GM23338 (cell line): Measurements from ENCODE around the gene B4GALT3. TPM values are rescaled to one million over a fixed set of nuclear protein-coding genes. Genes with fewer than 3 reads are reported as not detected.

Source experiments
- ATAC-seq: fragments of 200-7000 bp; cut with Tn5 transposase; 3 replicates; pipeline ENCODE4 v1.9.1; 2020
- DNase-seq: peaks from one replicate; pipeline ENCODE4 v3.0.0-alpha.2; 2015; ENCODE audit warnings: low spot score
- H2AFZ ChIP-seq: fragments of 200-600 bp; sonication (generic); 2 replicates; pipeline ENCODE4 v1.8.0; 2016; ENCODE audit warnings: antibody characterized with exemption, mild to moderate bottlenecking, moderate library complexity
- H3F3A ChIP-seq: fragments of 200-600 bp; sonication (generic); replicated peaks from 2 replicates; pipeline ENCODE4 v1.8.0; 2017; ENCODE audit warnings: antibody characterized with exemption, mixed run types, low read depth
- H3K27ac ChIP-seq: fragments of 200-600 bp; sonication (generic); 2 replicates; pipeline ENCODE4 v1.6.1; 2016; ENCODE audit warnings: low read depth
- H3K27me3 ChIP-seq: fragments of 200-600 bp; sonication (generic); 2 replicates; pipeline ENCODE4 v1.8.0; 2016; ENCODE audit warnings: mild to moderate bottlenecking, mixed run types, moderate library complexity; ENCODE audit not compliant: insufficient read depth
- H3K36me3 ChIP-seq: fragments of 200-600 bp; sonication (generic); 2 replicates; pipeline ENCODE4 v1.8.0; 2016; ENCODE audit warnings: mild to moderate bottlenecking; ENCODE audit not compliant: insufficient read depth
- H3K4me1 ChIP-seq: fragments of 200-600 bp; sonication (generic); 2 replicates; pipeline ENCODE4 v1.8.0; 2016; ENCODE audit warnings: mild to moderate bottlenecking, moderate library complexity; ENCODE audit not compliant: insufficient read depth
- H3K4me2 ChIP-seq: fragments of 200-600 bp; sonication (generic); 2 replicates; pipeline ENCODE4 v1.7.1; 2017; ENCODE audit warnings: mixed run types
- H3K4me3 ChIP-seq: fragments of 200-600 bp; sonication (generic); 2 replicates; pipeline ENCODE4 v1.6.1; 2016; ENCODE audit warnings: mixed run types
- H3K79me2 ChIP-seq: fragments of 200-600 bp; sonication (generic); replicated peaks from 2 replicates; pipeline ENCODE4 v1.8.0; 2017; ENCODE audit warnings: mild to moderate bottlenecking; ENCODE audit not compliant: insufficient read depth
- H3K9me2 ChIP-seq: fragments of 200-600 bp; sonication (generic); 2 replicates; pipeline ENCODE4 v1.8.0; 2017; ENCODE audit not compliant: insufficient read depth
- H4K20me1 ChIP-seq: fragments of 200-600 bp; sonication (generic); replicated peaks from 2 replicates; pipeline ENCODE4 v1.8.0; 2017; ENCODE audit warnings: mild to moderate bottlenecking; ENCODE audit not compliant: insufficient read depth
- H3K27ac Mint-ChIP-seq: 2 replicates; pipeline ENCODE4 v1.8.0; 2020; ENCODE audit warnings: inconsistent platforms, mild to moderate bottlenecking, moderate library complexity, mixed read lengths
- H3K27me3 Mint-ChIP-seq: 3 replicates; pipeline ENCODE4 v1.8.0; 2022; ENCODE audit warnings: low read depth, mild to moderate bottlenecking, moderate library complexity, mixed read lengths, inconsistent platforms; ENCODE audit not compliant: insufficient read depth, poor library complexity
- H3K36me3 Mint-ChIP-seq: 3 replicates; pipeline ENCODE4 v1.8.0; 2021; ENCODE audit warnings: low read depth, mild to moderate bottlenecking, inconsistent platforms, moderate library complexity, mixed read lengths
- H3K4me1 Mint-ChIP-seq: 3 replicates; pipeline ENCODE4 v1.8.0; 2020; ENCODE audit warnings: mild to moderate bottlenecking, inconsistent platforms, mixed read lengths
- H3K4me3 Mint-ChIP-seq: 3 replicates; pipeline ENCODE4 v1.8.0; 2021; ENCODE audit warnings: moderate library complexity, mild to moderate bottlenecking, inconsistent platforms, mixed read lengths
- H3K9me3 Mint-ChIP-seq: 3 replicates; pipeline ENCODE4 v1.8.0; 2020; ENCODE audit warnings: moderate library complexity, mild to moderate bottlenecking, inconsistent platforms, mixed read lengths
- CREB1 ChIP-seq: fragments of 250-450 bp; sonication (Bioruptor Pico); IDR thresholded peaks from 2 replicates; pipeline ENCODE4 v1.5.0; 2020; ENCODE audit warnings: low read depth, mild to moderate bottlenecking, moderate library complexity
- EZH2 ChIP-seq: fragments of 200-600 bp; sonication (generic); IDR thresholded peaks from one replicate; pipeline ENCODE4 v1.8.0; 2017; ENCODE audit warnings: antibody characterized with exemption, mild to moderate bottlenecking, low read depth; ENCODE audit not compliant: unreplicated experiment
- EZH2phosphoT487 ChIP-seq: fragments of 200-600 bp; sonication (generic); IDR thresholded peaks from one replicate; pipeline ENCODE4 v1.8.1; 2018; ENCODE audit warnings: antibody characterized with exemption; ENCODE audit not compliant: unreplicated experiment
- JUNB ChIP-seq: IDR thresholded peaks from one replicate; pipeline ENCODE4 v1.6.1; 2016; ENCODE audit warnings: antibody characterized with exemption; ENCODE audit not compliant: unreplicated experiment
- NANOG ChIP-seq: IDR thresholded peaks from 2 replicates; pipeline ENCODE4 v1.6.1; 2016; ENCODE audit warnings: antibody characterized with exemption, borderline replicate concordance
- POLR2AphosphoS5 ChIP-seq: IDR thresholded peaks from 2 replicates; pipeline ENCODE4 v1.6.1; 2016; ENCODE audit warnings: antibody characterized with exemption, low read depth
- STAT1 ChIP-seq: IDR thresholded peaks from one replicate; pipeline ENCODE4 v1.6.1; 2016; ENCODE audit warnings: antibody characterized with exemption; ENCODE audit not compliant: unreplicated experiment
- ZNF114 ChIP-seq: fragments of 250-450 bp; sonication (Bioruptor Pico); IDR thresholded peaks from 2 replicates; pipeline ENCODE4 v1.5.0; 2020; ENCODE audit warnings: mild to moderate bottlenecking, moderate library complexity
- ZNF331 ChIP-seq: fragments of 250-450 bp; sonication (Bioruptor Pico); IDR thresholded peaks from 2 replicates; pipeline ENCODE4 v1.5.0; 2020; ENCODE audit warnings: low read depth, mild to moderate bottlenecking, moderate library complexity
- polyA plus RNA-seq: library from polyadenylated mRNA; unstranded; fragments of >200 nt; fragmentation: Nextera tagmentation; extraction: Ambion mirVana; gene quantifications from 2 replicates; pipeline ENCODE4 v1.2.1, GENCODE V29; 2016
- total RNA-seq: library from RNA; depleted of rRNA; stranded (reverse); fragments of >200 nt; shearing (Covaris generic); gene quantifications from 2 replicates; pipeline ENCODE4 v1.2.3, GENCODE V29; 2014
- TF ChIP-seq, protein P1 (sequence below): fragments of 250-450 bp; sonication (Bioruptor Pico); IDR thresholded peaks from 2 replicates; pipeline ENCODE4 v1.5.0; 2020; ENCODE audit warnings: mild to moderate bottlenecking, moderate library complexity
- TF ChIP-seq, protein P2 (sequence below), 2 experiments: fragments of 200-600 bp in 1 of 2; sonication (generic) in 1 of 2; conservative IDR thresholded peaks; 2 replicates each; pipeline versions ENCODE4 v1.5.1 to v1.6.1; 2016 to 2017; ENCODE audit warnings: antibody characterized with exemption in 2 of 2, low read depth in 2 of 2, mild to moderate bottlenecking in 2 of 2, moderate library complexity in 1 of 2
- TF ChIP-seq, protein P3 (sequence below): IDR thresholded peaks from one replicate; pipeline ENCODE4 v1.6.1; 2018; ENCODE audit warnings: antibody characterized with exemption; ENCODE audit not compliant: unreplicated experiment
- TF ChIP-seq, protein P4 (sequence below): IDR thresholded peaks from 2 replicates; pipeline ENCODE4 v1.6.1; 2016; ENCODE audit warnings: antibody characterized with exemption

The B4GALT3 gene
- total and polyA plus RNA-seq, 2 experiments from 2014 or later: 24.2 to 35.8 TPM

DNA sequence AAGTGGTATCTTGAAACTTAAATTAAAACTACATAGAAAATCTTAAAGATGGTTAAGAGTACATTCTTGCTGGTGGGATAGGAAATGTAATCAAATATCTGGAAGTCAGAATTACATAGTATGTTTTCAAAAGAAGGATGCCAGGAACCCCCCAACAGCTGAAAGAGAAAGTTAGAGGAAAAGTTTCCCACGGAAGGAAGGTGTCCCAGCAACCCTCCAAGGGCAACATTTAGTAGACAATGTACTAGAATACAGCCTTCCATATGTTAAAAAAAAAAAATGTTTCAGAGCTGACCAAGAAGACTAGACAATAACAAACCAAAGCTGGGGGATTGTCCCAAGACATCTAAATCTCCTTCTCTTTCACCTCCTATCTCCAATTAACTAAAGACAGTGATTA, 47.0 kb downstream of the B4GALT3 start:
- TF ChIP-seq POLR2AphosphoS5 (no peak), CREB1 (no peak), EZH2 (no peak), JUNB (no peak), NANOG (no peak), EZH2phosphoT487 (no peak), ZNF114 (CRISPR knock-in tag) (no peak), STAT1 (no peak), ZNF331 (CRISPR knock-in tag) (no peak)
- TF ChIP-seq, protein P1, sequence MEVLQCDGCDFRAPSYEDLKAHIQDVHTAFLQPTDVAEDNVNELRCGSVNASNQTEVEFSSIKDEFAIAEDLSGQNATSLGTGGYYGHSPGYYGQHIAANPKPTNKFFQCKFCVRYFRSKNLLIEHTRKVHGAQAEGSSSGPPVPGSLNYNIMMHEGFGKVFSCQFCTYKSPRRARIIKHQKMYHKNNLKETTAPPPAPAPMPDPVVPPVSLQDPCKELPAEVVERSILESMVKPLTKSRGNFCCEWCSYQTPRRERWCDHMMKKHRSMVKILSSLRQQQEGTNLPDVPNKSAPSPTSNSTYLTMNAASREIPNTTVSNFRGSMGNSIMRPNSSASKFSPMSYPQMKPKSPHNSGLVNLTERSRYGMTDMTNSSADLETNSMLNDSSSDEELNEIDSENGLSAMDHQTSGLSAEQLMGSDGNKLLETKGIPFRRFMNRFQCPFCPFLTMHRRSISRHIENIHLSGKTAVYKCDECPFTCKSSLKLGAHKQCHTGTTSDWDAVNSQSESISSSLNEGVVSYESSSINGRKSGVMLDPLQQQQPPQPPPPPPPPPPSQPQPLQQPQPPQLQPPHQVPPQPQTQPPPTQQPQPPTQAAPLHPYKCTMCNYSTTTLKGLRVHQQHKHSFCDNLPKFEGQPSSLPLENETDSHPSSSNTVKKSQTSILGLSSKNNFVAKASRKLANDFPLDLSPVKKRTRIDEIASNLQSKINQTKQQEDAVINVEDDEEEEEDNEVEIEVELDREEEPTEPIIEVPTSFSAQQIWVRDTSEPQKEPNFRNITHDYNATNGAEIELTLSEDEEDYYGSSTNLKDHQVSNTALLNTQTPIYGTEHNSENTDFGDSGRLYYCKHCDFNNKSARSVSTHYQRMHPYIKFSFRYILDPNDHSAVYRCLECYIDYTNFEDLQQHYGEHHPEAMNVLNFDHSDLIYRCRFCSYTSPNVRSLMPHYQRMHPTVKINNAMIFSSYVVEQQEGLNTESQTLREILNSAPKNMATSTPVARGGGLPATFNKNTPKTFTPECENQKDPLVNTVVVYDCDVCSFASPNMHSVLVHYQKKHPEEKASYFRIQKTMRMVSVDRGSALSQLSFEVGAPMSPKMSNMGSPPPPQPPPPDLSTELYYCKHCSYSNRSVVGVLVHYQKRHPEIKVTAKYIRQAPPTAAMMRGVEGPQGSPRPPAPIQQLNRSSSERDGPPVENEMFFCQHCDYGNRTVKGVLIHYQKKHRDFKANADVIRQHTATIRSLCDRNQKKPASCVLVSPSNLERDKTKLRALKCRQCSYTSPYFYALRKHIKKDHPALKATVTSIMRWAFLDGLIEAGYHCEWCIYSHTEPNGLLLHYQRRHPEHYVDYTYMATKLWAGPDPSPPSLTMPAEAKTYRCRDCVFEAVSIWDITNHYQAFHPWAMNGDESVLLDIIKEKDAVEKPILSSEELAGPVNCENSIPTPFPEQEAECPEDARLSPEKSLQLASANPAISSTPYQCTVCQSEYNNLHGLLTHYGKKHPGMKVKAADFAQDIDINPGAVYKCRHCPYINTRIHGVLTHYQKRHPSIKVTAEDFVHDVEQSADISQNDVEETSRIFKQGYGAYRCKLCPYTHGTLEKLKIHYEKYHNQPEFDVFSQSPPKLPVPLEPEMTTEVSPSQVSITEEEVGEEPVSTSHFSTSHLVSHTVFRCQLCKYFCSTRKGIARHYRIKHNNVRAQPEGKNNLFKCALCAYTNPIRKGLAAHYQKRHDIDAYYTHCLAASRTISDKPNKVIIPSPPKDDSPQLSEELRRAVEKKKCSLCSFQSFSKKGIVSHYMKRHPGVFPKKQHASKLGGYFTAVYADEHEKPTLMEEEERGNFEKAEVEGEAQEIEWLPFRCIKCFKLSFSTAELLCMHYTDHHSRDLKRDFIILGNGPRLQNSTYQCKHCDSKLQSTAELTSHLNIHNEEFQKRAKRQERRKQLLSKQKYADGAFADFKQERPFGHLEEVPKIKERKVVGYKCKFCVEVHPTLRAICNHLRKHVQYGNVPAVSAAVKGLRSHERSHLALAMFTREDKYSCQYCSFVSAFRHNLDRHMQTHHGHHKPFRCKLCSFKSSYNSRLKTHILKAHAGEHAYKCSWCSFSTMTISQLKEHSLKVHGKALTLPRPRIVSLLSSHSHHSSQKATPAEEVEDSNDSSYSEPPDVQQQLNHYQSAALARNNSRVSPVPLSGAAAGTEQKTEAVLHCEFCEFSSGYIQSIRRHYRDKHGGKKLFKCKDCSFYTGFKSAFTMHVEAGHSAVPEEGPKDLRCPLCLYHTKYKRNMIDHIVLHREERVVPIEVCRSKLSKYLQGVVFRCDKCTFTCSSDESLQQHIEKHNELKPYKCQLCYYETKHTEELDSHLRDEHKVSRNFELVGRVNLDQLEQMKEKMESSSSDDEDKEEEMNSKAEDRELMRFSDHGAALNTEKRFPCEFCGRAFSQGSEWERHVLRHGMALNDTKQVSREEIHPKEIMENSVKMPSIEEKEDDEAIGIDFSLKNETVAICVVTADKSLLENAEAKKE (CRISPR knock-in tag): no peak
- TF ChIP-seq, protein P2, sequence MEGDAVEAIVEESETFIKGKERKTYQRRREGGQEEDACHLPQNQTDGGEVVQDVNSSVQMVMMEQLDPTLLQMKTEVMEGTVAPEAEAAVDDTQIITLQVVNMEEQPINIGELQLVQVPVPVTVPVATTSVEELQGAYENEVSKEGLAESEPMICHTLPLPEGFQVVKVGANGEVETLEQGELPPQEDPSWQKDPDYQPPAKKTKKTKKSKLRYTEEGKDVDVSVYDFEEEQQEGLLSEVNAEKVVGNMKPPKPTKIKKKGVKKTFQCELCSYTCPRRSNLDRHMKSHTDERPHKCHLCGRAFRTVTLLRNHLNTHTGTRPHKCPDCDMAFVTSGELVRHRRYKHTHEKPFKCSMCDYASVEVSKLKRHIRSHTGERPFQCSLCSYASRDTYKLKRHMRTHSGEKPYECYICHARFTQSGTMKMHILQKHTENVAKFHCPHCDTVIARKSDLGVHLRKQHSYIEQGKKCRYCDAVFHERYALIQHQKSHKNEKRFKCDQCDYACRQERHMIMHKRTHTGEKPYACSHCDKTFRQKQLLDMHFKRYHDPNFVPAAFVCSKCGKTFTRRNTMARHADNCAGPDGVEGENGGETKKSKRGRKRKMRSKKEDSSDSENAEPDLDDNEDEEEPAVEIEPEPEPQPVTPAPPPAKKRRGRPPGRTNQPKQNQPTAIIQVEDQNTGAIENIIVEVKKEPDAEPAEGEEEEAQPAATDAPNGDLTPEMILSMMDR (conservative IDR thresholded peaks at IDR 0.05; ENCODE audit: low read depth in 2 of 2): no peak
- TF ChIP-seq, protein P3, sequence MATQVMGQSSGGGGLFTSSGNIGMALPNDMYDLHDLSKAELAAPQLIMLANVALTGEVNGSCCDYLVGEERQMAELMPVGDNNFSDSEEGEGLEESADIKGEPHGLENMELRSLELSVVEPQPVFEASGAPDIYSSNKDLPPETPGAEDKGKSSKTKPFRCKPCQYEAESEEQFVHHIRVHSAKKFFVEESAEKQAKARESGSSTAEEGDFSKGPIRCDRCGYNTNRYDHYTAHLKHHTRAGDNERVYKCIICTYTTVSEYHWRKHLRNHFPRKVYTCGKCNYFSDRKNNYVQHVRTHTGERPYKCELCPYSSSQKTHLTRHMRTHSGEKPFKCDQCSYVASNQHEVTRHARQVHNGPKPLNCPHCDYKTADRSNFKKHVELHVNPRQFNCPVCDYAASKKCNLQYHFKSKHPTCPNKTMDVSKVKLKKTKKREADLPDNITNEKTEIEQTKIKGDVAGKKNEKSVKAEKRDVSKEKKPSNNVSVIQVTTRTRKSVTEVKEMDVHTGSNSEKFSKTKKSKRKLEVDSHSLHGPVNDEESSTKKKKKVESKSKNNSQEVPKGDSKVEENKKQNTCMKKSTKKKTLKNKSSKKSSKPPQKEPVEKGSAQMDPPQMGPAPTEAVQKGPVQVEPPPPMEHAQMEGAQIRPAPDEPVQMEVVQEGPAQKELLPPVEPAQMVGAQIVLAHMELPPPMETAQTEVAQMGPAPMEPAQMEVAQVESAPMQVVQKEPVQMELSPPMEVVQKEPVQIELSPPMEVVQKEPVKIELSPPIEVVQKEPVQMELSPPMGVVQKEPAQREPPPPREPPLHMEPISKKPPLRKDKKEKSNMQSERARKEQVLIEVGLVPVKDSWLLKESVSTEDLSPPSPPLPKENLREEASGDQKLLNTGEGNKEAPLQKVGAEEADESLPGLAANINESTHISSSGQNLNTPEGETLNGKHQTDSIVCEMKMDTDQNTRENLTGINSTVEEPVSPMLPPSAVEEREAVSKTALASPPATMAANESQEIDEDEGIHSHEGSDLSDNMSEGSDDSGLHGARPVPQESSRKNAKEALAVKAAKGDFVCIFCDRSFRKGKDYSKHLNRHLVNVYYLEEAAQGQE: no peak
- TF ChIP-seq, protein P4, sequence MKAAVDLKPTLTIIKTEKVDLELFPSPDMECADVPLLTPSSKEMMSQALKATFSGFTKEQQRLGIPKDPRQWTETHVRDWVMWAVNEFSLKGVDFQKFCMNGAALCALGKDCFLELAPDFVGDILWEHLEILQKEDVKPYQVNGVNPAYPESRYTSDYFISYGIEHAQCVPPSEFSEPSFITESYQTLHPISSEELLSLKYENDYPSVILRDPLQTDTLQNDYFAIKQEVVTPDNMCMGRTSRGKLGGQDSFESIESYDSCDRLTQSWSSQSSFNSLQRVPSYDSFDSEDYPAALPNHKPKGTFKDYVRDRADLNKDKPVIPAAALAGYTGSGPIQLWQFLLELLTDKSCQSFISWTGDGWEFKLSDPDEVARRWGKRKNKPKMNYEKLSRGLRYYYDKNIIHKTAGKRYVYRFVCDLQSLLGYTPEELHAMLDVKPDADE: no peak
- peak overlapping the region; percentile 97; the same call in 1 of the 2 replicates for H3K27ac Mint-ChIP-seq
- no peak overlapping the region; the same call in 1 of the 3 replicates for H3K4me3 Mint-ChIP-seq
- peaks cover 20% of the 10 kb centered on the region for H3K4me1 Mint-ChIP-seq
- Histone ChIP-seq H3F3A (peaks cover 25% of the 10 kb centered on the region), H3K27me3 (no peaks in the 10 kb centered on the region), H2AFZ (no peak overlapping the region), H4K20me1 (no peaks in the 10 kb centered on the region; the same call in none of the 2 replicates), H3K4me1 (peaks cover 22% of the 10 kb centered on the region), H3K4me2 (0 out of 2 replicates have a peak overlapping the region, but pooled peaks have one; percentile 87), H3K9me2 (no peaks in the 10 kb centered on the region; the same call in 1 of the 2 replicates), H3K79me2 (peaks cover 84% of the 10 kb centered on the region), H3K27ac (no peak overlapping the region), H3K4me3 (peak overlapping the region; percentile 77; the same call in 1 of the 2 replicates), H3K36me3 (peaks cover 20% of the 10 kb centered on the region)
- ATAC-seq: no peak
- H3K36me3 Mint-ChIP-seq: peaks cover 34% of the 10 kb centered on the region
- peaks cover 3% of the 10 kb centered on the region for H3K27me3 Mint-ChIP-seq
- H3K9me3 Mint-ChIP-seq: no peaks in the 10 kb centered on the region
- no peak for DNase-seq
